HepG2 (cell line): ENCODE results near the gene ARHGAP32. TPM values are rescaled to one million over a fixed set of nuclear protein-coding genes. Genes with fewer than 3 reads are reported as not detected.

Source experiments
- ATAC-seq: fragments of 200-7000 bp; cut with Tn5 transposase; 3 replicates; pipeline ENCODE4 v1.9.1; 2020; ENCODE audit warnings: mild to moderate bottlenecking, moderate library complexity
- BruUV-seq: library from RNA; stranded (reverse); fragments of 400-500 nt; replicated peaks from 2 replicates; lab custom pipeline; 2021; lab: Mats Ljungman, UMichigan
- CTCF ChIA-PET: fragments of 300-600 bp; formaldehyde crosslinking; extraction: SDS; loops from one replicate; lab custom pipeline; 2021; ENCODE audit warnings: low total read pairs, inconsistent platforms, low intra/inter-chr PET ratio; lab: Yijun Ruan, JAX
- POLR2A ChIA-PET: fragments of 350-600 bp; sonication (Branson Sonifier 250); formaldehyde crosslinking; loops from one replicate; lab custom pipeline; 2020; ENCODE audit warnings: antibody characterized with exemption, inconsistent platforms; lab: Yijun Ruan, JAX
- DNase-seq: peaks from one replicate; pipeline ENCODE4 v3.0.0-alpha.2; 2015; ENCODE audit warnings: low spot score
- FAIRE-seq: peaks from 3 replicates; lab custom pipeline; 2011; peaks lifted over from hg19 to GRCh38; lab: Jason Lieb, UNC
- H2AFZ ChIP-seq: one replicate; pipeline ENCODE4 v1.6.1; 2011; ENCODE audit warnings: low read length, inconsistent platforms
- H3K27ac ChIP-seq: fragments of 300-600 bp; 3 replicates; pipeline ENCODE4 v1.8.0; 2011; ENCODE audit warnings: mixed run types, mild to moderate bottlenecking, mixed read lengths, low read length, inconsistent platforms; ENCODE audit not compliant: insufficient read depth; ENCODE audit errors: extremely low read length
- H3K27me3 ChIP-seq, 2 experiments: fragments of 200-600 bp in 1 of 2; 2 replicates in 1 of 2; 3 replicates in 1 of 2; pipeline versions ENCODE4 v1.6.0 to v1.8.0; 2011; ENCODE audit warnings: low read length in 2 of 2, mild to moderate bottlenecking in 2 of 2, moderate library complexity in 2 of 2, inconsistent platforms in 1 of 2; ENCODE audit not compliant: insufficient read depth in 2 of 2, control insufficient read depth in 1 of 2
- H3K36me3 ChIP-seq, 2 experiments: fragments of 200-600 bp in 1 of 2; replicated peaks in 1 of 2; 2 replicates in 1 of 2; 3 replicates in 1 of 2; pipeline versions ENCODE4 v1.5.1 to v1.8.0; 2011; ENCODE audit warnings: low read length in 2 of 2, inconsistent platforms in 1 of 2; ENCODE audit not compliant: insufficient read depth in 2 of 2, control insufficient read depth in 1 of 2
- H3K4me1 ChIP-seq: 2 replicates; pipeline ENCODE4 v1.5.1; 2012; ENCODE audit warnings: low read length, inconsistent platforms; ENCODE audit not compliant: insufficient read depth
- H3K4me2 ChIP-seq: 2 replicates; pipeline ENCODE4 v1.6.0; 2011; ENCODE audit warnings: low read depth, low read length, inconsistent platforms
- H3K4me3 ChIP-seq, 3 experiments: fragments of 200-600 bp in 1 of 3; sonication (generic), shearing (Covaris generic) in 1 of 3; replicated peaks in 1 of 3; 2 replicates each; pipeline ENCODE4 v1.5.1; 2011 to 2016; ENCODE audit warnings: low read length in 3 of 3, inconsistent platforms in 2 of 3, low read depth in 2 of 3, mild to moderate bottlenecking in 2 of 3, control low read depth in 1 of 3, mixed read lengths in 1 of 3; ENCODE audit not compliant: insufficient read depth in 1 of 3
- H3K79me2 ChIP-seq: one replicate; pipeline ENCODE4 v1.6.1; 2011; ENCODE audit warnings: low read length, inconsistent platforms; ENCODE audit not compliant: insufficient read depth
- H3K9ac ChIP-seq: 2 replicates; pipeline ENCODE4 v1.6.0; 2011; ENCODE audit warnings: mild to moderate bottlenecking, low read depth, low read length, inconsistent platforms; ENCODE audit not compliant: insufficient read depth
- H3K9me3 ChIP-seq: 2 replicates; pipeline ENCODE4 v1.5.1; 2012; ENCODE audit warnings: mild to moderate bottlenecking, low read length
- H4K20me1 ChIP-seq: 2 replicates; pipeline ENCODE4 v1.6.0; 2011; ENCODE audit warnings: inconsistent platforms, mild to moderate bottlenecking, low read length, moderate library complexity; ENCODE audit not compliant: insufficient read depth
- CBX1 ChIP-seq: IDR thresholded peaks from one replicate; pipeline ENCODE4 v1.6.1; 2016; ENCODE audit warnings: antibody characterized with exemption, low read depth
- EP300 ChIP-seq, 3 experiments: sonication (generic) in 1 of 3; formaldehyde crosslinking in 1 of 3; IDR thresholded peaks; 2 replicates each; pipeline versions ENCODE4 v1.5.1 to v1.6.1; 2011 to 2020; ENCODE audit warnings: low read depth in 2 of 3, low read length in 2 of 3, borderline replicate concordance in 1 of 3, improper control_type of control experiment in 1 of 3, mild to moderate bottlenecking in 1 of 3, missing genetic modification reagents in 1 of 3, moderate library complexity in 1 of 3
- FOXK2 ChIP-seq: fragments of 450-650 bp; IDR thresholded peaks from 2 replicates; pipeline ENCODE4 v1.6.1; 2016
- STAG1 ChIP-seq: sonication (generic); formaldehyde crosslinking; IDR thresholded peaks from 2 replicates; pipeline ENCODE4 v1.4.0; 2020; ENCODE audit warnings: missing genetic modification reagents
- ZBTB7A ChIP-seq: sonication (generic); formaldehyde crosslinking; IDR thresholded peaks from 2 replicates; pipeline ENCODE4 v1.8.0; 2022; ENCODE audit warnings: mild to moderate bottlenecking, missing genetic modification reagents
- WGBS: methylation state at CpG from one replicate; pipeline ENCODE4 v1.1.6; 2017; ENCODE audit warnings: low lambda C conversion rate; 5-methylcytosine and 5-hydroxymethylcytosine counted together
- in situ Hi-C: cut with HindIII; loops from 2 replicates; pipeline ENCODE4 v1.10.0; 2017; ENCODE audit warnings: low pct_unique_long_range_greater_than_20kb; ENCODE audit not compliant: extremely low pct_ligation_motif_present
- intact Hi-C: fragments of 100-400 bp; cut with micrococcal nuclease; formaldehyde crosslinking; loops from one replicate; pipeline ENCODE4 v1.10.0; 2022; ENCODE audit not compliant: unreplicated experiment
- polyA plus RNA-seq, 8 experiments: library from polyadenylated mRNA; depleted of rRNA in 3 of 8; stranded (reverse) in 7 of 8; unstranded in 1 of 8; fragments of >200 nt; fragmentation: Illumina TruSeq in 4 of 8; extraction: Trizol in 4 of 8; gene quantifications; 2 replicates each; pipeline versions ENCODE4 v1.2.1 to v1.2.3, GENCODE V29; 2011 to 2016; ENCODE audit warnings: low read depth in 4 of 8, missing spikeins in 1 of 8, mixed read lengths in 1 of 8; ENCODE audit not compliant: insufficient read depth in 1 of 8
- total RNA-seq, 5 experiments: library from RNA; depleted of rRNA; stranded (reverse); fragments of >200 nt; fragmentation: Illumina TruSeq; extraction: Trizol; gene quantifications; 2 replicates each; pipeline ENCODE4 v1.2.3, GENCODE V29; 2016; ENCODE audit warnings: low read depth in 1 of 5
- TF ChIP-seq, protein P1 (sequence below): sonication (generic); formaldehyde crosslinking; IDR thresholded peaks from 2 replicates; pipeline ENCODE4 v1.5.0; 2020; ENCODE audit warnings: mild to moderate bottlenecking, missing genetic modification reagents, moderate library complexity
- TF ChIP-seq, protein P2 (sequence below): sonication (generic); formaldehyde crosslinking; IDR thresholded peaks from 2 replicates; pipeline ENCODE4 v1.4.0; 2020; ENCODE audit warnings: missing genetic modification reagents
- TF ChIP-seq, protein P3 (sequence below): sonication (generic); formaldehyde crosslinking; IDR thresholded peaks from 2 replicates; pipeline ENCODE4 v1.4.0; 2020; ENCODE audit warnings: mild to moderate bottlenecking, missing genetic modification reagents

The ARHGAP32 gene
- total and polyA plus RNA-seq, 2 of the 13 experiments (the other 11 are each of a cell fraction or from before 2014, with no cell fraction given) = 6.3 to 8.2 TPM

DNA sequence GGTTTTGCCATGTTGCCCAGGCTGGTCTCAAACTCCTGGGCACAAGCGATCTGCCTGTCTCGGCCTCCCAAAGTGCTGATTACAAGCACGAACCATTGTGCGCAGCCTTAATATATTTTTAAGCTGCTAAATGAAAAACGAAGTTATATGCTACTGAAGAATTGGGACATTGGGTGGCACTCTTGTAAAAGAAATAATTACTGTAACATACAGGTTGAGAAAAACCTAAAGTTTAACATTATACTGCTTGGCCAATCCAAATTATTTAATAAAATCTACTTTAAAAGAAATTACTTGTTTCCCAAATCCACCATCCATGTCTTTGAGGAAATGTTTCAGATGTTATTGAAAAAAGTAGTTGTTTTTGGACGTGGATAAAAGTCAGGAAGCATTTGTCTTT, 37.9 kb upstream of the ARHGAP32 start:
- no peak overlapping the region for H3K27ac ChIP-seq
- BruUV-seq = no TSS peak
- no peak overlapping the region for H3K4me3 ChIP-seq
- TF ChIP-seq STAG1 (CRISPR knock-in tag) (peak; percentile 56), ZBTB7A (CRISPR knock-in tag) (no peak)
- TF ChIP-seq, protein P1, sequence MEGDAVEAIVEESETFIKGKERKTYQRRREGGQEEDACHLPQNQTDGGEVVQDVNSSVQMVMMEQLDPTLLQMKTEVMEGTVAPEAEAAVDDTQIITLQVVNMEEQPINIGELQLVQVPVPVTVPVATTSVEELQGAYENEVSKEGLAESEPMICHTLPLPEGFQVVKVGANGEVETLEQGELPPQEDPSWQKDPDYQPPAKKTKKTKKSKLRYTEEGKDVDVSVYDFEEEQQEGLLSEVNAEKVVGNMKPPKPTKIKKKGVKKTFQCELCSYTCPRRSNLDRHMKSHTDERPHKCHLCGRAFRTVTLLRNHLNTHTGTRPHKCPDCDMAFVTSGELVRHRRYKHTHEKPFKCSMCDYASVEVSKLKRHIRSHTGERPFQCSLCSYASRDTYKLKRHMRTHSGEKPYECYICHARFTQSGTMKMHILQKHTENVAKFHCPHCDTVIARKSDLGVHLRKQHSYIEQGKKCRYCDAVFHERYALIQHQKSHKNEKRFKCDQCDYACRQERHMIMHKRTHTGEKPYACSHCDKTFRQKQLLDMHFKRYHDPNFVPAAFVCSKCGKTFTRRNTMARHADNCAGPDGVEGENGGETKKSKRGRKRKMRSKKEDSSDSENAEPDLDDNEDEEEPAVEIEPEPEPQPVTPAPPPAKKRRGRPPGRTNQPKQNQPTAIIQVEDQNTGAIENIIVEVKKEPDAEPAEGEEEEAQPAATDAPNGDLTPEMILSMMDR (CRISPR knock-in tag) = peak; percentile 34; the same call in 1 of the 2 replicates
- TF ChIP-seq, all 625 proteins: peak for 2
- ChIA-PET CTCF (interaction anchor here (1.5 to 3.6 kb wide), 2 partner anchors 102 to 112 kb away, joined by 6 to 18 read pairs; no protein-coding TSS in a partner anchor), POLR2A (no interaction called here)
- H3K4me2 ChIP-seq = no peak overlapping the region
- H3K9me3 ChIP-seq = peaks cover 13% of the 10 kb centered on the region
- no peak overlapping the region for H3K9ac ChIP-seq
- no peaks in the 10 kb centered on the region for H4K20me1 ChIP-seq
- intact Hi-C loops = loop anchor here (1.0 to 5.0 kb wide), 3 partner anchors 47 to 113 kb away; no protein-coding TSS in a partner anchor
- H2AFZ ChIP-seq = no peak overlapping the region
- ATAC-seq (no peak), FAIRE-seq (no peak), DNase-seq (no peak)
- no peaks in the 10 kb centered on the region for H3K27me3 ChIP-seq
- peaks cover 5% of the 10 kb centered on the region for H3K4me1 ChIP-seq
- 93% methylated on average over 6 of the region's 6 CpGs for WGBS
- peaks cover 8% of the 10 kb centered on the region for H3K79me2 ChIP-seq
- in situ Hi-C loops = no loop called here
- no peaks in the 10 kb centered on the region for H3K36me3 ChIP-seq

DNA sequence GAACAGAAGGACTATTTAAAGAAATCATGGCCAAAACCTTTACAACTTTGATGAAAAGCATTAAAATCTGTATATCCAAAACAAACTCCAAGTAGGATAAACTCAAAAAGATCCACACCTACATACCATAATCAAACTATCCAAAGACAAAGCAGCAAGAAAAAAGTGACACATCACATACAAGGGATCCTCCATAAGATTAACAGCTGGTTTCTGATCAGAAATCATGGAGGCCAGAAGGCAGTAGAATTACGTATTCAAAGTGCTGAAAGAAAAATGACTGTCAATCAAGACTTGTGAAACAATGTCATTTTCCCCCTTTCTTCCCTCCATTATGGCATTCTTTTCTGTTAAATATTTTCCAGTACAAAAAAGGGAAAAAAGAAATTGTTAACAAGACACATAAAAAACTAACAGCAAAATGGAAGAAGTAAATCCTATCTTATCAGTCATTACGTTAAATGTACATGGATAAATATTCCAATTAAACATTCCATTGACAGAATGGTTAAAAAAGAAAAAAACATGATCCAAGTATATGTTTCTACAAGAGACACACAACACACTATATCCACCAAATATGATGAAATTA, 34.2 kb upstream of the ARHGAP32 start:
- peaks cover 23% of the 10 kb centered on the region for H3K4me1 ChIP-seq
- WGBS = 96% methylated on average over 2 of the region's 2 CpGs
- intact Hi-C loops = no loop called here
- peaks cover 13% of the 10 kb centered on the region for H3K9me3 ChIP-seq
- peaks cover 19% of the 10 kb centered on the region for H3K79me2 ChIP-seq
- no TSS peak for BruUV-seq
- no peaks in the 10 kb centered on the region for H3K27me3 ChIP-seq
- H3K4me3 ChIP-seq = no peak overlapping the region
- no peaks in the 10 kb centered on the region for H3K36me3 ChIP-seq
- ATAC-seq (no peak), DNase-seq (no peak)
- TF ChIP-seq, protein P2, sequence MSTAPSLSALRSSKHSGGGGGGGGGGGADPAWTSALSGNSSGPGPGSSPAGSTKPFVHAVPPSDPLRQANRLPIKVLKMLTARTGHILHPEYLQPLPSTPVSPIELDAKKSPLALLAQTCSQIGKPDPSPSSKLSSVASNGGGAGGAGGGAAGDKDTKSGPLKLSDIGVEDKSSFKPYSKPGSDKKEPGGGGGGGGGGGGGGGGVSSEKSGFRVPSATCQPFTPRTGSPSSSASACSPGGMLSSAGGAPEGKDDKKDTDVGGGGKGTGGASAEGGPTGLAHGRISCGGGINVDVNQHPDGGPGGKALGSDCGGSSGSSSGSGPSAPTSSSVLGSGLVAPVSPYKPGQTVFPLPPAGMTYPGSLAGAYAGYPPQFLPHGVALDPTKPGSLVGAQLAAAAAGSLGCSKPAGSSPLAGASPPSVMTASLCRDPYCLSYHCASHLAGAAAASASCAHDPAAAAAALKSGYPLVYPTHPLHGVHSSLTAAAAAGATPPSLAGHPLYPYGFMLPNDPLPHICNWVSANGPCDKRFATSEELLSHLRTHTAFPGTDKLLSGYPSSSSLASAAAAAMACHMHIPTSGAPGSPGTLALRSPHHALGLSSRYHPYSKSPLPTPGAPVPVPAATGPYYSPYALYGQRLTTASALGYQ = no peak
- TF ChIP-seq FOXK2 (no peak), EP300 (IDR thresholded peaks at IDR 0.05; ENCODE audit: low read depth in 2 of 2, low read length in 2 of 2) (no peak), EP300 (CRISPR knock-in tag; IDR thresholded peaks at IDR 0.05; ENCODE audit: borderline replicate concordance) (no peak), CBX1 (no peak)
- TF ChIP-seq, protein P3, sequence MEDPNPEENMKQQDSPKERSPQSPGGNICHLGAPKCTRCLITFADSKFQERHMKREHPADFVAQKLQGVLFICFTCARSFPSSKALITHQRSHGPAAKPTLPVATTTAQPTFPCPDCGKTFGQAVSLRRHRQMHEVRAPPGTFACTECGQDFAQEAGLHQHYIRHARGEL (CRISPR knock-in tag) = no peak
- TF ChIP-seq, all 625 proteins: peak for 0
- CTCF ChIA-PET = no interaction called here
- Histone ChIP-seq H3K4me2 (no peak overlapping the region), H3K9ac (no peak overlapping the region), H3K27ac (no peak overlapping the region), H2AFZ (no peak overlapping the region), H4K20me1 (no peaks in the 10 kb centered on the region)
- in situ Hi-C loops = loop anchor here (5.0 kb wide), 1 partner anchor 106 kb away; no protein-coding TSS in a partner anchor
- POLR2A ChIA-PET = no interaction called here
- no peak for FAIRE-seq
